ENCODE data around the gene KCNAB2.
"Not testable (repeated sequence)": the region's sequence is repeated elsewhere in the genome, so short reads cannot be mapped to it uniquely, and the experiment has no call there.

Gene KCNAB2

DNA sequence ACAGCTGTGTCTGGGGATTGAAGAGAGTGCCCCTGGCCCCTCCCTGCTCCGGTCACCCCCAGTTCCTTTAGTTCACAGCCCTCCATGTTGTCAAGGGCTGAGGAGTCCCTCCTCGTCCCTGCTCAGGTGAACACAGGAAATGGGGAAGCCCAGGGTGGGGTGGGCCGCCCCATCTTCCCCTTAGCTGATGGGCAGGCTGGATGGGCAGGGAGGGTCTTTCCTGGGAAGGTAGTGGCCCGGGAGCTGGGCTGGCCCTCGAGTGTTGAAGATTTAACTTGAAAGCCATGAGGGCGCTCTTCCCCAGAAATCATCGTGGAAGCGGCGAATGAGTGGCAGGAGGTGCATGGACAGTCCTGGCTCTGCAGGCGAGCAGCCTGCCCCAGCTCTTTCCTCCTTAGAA, 35.1 kb upstream of the KCNAB2 start:
- no peak for DNase-seq (ENCODE audit: low read depth, low spot score)

DNA sequence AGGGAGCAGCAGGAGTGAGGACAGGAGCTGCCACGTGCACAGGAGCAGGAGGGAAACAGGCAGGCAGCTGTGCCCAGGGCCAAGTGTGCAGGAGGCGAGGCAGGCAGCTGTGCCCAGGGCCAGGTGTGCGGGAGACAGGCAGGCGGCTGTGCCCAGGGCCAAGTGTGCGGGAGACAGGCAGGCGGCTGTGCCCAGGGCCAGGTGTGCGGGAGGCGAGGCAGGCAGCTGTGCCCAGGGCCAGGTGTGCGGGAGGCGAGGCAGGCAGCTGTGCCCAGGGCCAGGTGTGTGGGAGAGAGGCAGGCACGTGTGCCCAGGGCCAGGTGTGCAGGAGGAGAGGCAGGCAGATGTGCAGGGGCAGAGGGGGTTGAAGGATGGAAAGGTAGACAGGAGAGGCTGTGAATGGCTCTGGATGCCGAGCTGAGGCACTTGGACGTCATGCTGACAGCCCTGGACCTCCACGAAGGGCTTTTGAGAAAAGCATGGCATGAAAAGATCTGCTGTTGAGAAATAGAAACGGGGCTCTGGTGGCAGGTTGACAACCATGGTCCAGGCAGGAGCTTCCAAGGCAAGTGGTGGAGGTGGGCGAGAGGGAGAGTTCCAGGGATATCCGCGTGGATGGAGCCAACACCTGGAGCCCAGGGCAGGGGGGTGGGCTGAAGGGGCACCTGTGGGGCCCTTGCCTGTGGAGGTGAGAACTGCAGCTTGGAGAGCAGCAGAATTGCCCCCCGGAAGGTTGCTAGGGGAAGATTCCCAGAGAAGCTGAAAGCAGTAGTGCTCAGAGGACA, 34.3 kb upstream of the KCNAB2 start:
- no peak for DNase-seq (ENCODE audit: low read depth, low spot score)

DNA sequence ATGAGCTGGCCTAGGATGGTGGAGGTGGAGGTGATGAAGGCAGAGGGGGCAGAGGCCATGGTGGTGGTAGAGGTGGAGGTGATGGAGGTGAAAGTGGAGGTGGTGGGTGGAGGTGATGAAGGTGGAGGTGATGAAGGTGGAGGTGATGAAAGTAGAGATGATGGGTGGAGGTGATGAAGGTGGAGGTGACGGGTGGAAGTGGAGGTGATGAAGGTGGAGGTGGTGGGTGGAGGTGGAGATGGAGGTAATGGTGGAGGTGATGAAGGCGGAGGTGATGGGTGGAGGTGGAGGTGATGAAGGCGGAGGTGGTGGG, 33.8 kb upstream of the KCNAB2 start:
- no peak for DNase-seq (ENCODE audit: low read depth, low spot score)

DNA sequence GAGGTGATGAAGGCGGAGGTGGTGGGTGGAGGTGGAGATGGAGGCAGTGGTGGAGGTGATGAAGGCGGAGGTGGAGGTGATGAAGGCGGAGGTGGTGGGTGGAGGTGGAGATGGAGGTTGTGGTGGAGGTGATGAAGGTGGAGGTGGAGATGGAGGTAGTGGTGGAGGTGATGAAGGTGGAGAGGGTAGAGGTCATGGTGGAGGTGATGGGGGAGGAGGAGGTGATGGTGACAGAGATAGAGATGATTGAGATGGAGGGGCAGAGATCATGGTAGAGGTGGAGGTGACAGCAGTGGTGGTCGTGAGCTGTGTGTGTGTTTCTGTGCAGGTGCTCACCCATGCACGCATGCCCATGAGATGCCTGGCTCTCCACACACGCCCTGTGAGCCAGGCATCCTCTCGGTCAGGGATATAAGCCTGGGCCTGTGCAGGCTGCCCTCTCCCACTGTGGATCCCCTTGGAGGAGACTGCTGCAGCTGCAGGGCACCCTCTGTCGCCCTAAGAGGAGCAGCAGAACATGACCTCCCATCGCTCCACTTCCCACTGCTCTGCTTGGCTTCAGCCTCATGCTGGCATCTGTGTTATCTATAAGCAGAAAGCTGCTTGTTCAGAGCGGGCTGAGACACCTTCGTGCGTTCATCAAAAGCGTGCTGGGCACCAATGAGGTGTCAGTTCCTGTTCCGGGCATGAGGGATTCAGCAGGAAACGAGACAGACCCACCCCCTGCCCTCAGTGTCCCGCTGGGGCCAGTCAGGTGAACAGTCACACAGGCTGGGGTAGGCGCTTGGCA, 33.0 kb upstream of the KCNAB2 start:
- no peak for DNase-seq (ENCODE audit: low read depth, low spot score)

DNA sequence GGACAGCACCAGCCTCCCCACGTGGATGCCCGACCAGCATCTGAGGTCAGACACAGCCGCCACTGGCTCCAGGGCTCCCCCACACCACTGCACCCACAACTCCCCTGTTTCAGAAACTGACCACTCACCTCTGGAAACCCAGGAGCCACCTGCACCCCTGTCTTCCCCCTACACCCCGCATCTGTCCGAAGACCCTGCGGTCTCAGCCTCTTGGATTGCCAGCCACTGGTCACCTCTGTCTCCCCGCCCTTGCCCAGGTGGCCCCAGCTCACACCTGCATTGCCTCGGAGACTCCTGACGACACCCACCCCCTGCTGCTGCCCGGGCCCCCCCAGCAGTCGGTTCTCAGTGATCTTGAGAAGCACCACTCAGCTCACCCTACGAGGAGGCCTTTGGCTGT, 32.2 kb upstream of the KCNAB2 start:
- DNase-seq (ENCODE audit: low read depth, low spot score) = no peak

DNA sequence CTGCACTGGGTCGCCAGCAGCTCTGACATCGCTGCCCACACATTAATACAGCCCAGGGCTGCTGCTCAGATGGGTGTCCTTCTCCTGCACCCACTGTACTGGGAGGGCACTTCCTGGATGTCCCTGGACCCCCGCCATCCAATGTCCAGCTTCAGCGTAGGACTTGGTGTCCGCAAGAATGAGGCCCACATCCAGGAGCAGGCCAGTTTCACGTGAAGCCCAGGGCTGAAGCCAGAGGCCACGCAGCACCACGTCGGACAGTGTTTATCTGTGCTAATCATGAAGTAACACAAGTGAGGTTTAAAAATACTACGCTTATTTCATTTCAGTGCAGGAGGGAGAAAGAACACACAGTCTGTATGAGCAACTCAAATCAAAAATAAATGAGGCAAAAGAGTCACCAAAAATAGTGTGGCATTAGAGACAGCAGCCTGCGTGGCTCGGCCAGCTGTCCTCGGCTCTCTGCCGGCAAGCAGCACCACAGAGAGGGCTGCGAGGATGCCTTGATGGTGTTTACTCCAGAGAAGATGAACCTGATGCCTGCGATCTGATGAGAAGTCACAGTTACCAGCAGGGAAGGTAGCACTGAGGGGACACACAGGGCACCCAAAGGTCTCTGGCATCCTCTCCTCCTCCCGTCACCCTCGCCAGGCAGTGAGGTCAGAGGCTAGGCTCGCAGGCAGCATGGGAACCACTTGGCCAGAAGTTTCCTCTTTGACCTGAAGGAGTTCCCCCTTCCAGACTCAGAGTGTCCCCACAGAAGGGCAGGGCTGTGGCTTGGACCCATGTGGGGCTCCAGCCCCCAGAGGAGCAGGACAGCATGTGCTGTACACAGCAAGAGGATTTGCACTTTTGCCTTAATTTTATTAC, 31.3 kb upstream of the KCNAB2 start:
- no peak for DNase-seq (ENCODE audit: low read depth, low spot score)

DNA sequence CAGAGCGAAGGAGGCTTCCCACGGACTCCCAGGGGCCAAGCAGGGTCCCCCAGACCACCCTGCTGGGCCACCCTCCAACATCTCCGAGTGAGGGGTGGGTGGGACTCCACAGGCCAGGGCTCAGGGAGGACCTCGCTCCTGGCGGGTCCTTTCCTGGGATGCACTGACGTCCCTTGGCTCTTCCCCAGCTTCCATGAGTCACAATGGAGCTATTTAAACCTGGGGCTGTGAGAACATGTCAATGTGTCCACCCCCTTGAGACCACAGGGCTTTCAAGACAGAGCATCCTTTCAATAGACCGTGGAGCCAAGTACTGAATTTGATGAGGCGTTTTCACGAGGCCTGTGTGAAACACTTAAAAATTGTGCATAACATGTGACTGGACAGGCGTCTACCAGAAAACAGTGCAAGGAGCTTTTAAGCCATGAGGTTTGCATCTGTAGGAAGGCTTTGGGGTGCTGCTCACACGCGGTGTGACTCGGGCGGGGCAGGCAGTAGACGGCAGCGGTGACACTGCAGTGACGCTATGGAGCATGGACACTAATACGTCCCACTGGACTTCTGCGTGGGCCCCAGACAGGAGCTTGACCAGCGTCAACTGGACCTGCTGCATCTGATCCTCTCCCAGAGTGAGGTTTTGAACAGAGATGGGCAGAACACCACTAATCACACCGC, 29.4 kb upstream of the KCNAB2 start:
- DNase-seq (ENCODE audit: low read depth, low spot score) = no peak

DNA sequence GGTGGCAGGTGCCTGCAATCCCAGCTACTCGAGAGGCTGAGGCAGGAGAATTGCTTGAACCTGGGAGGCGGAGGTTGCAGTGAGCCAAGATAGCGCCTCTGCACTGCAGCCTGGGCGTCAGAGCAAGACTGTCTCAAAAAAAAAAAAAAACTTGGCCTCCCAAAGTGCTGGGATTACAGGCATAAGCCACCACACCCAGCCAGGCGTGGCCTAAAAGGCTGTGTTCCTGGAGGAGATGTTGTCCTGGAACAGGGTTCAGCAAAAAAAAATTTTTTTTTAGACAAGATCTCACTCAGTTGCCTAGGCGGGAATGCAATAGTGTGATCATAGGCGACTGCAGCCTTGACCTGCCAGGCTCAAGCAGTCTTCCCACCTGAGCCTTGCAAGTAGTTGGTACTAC, 28.0 kb upstream of the KCNAB2 start:
- DNase-seq (ENCODE audit: low read depth, low spot score) = not testable (repeated sequence)

DNA sequence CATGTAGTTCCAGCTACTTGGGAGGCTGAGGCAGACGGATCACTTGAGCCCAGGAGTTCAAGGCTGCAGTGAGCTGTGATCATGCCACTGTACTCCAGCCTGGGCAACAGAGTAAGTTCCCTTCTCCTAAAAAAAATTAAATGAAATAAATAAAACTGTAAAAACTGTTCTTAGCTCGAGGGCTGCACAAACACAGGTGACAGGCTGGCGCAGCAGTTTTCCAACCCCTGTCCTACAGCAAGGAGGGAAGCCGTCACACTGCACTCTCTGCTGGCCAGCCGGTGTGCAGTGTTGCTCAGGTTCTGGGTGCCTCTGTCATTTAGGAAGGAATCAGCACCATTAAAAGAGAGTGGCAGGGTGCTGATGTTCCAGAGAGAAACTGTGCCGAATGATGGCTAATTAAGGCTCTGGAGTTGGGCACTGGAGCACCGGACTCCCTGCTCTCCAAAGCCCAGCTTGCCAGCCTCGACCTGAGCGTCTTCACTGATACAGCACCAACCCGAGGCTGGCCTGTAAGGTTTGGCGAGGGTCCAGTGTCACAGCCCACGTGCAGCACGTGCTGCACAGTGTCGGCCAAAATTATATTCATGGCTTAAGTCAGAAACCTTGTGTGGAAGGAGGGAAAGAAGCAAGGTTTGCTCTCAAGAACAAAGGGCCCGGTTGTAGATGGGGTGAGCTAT, 26.4 kb upstream of the KCNAB2 start:
- DNase-seq (ENCODE audit: low read depth, low spot score) = no peak

DNA sequence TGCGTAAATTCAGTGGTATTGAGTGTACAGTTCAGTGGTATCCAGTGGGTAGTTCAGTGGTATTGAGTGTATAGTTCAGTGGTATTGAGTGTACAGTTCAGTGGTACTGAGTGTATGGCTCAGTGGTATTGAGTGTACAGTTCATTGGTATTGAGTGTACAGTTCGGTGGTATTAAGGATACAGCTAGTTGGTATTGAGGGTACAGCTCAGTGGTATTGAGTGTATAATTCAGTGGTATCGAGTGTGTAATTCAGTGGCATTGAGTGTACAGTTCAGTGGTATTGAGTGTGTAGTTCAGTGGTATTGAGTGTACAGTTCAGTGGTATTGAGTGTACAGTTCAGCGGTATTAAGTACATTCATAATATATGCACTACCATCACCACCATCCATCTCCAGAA, 23.5 kb upstream of the KCNAB2 start:
- DNase-seq (ENCODE audit: low read depth, low spot score) = no peak

DNA sequence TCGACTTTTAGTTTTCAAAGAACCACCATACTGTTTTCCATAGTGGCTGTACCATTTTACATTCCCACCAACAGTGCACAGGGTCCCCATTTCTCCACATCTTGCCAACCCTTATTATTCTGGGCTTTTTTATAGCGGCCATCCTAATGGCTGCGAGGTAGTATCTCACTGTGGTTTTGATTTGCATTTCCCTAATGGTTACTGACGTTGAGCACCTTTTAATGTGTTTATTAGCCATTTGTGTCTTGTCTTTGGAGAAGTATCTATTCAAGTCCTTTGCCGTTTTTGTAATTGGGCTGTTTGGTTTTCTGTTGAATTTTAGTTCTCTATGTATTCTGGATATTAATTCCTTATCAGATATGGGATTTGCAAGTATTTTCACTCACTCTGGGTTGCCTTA, 22.3 kb upstream of the KCNAB2 start:
- DNase-seq (ENCODE audit: low read depth, low spot score) = no peak

DNA sequence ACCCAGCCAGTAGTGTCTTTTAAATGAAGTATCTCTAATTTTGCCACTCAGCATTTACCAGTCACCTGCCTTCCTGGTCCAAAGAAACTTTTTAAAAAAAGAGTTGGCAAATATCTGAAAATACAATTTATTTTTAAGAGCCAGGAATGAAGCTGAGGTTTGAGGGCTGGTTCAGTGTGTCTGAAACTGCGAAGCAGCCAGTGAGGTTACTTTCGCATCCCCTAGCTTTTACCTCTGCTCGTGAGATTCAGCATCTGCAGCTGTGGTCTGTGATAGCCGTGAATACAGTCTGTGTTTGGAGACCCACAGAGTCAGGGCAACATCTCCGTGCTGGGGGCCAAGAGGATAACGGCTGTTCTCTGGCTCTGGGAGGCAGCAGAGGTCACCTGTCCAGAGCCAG, 21.3 kb upstream of the KCNAB2 start:
- no peak for DNase-seq (ENCODE audit: low read depth, low spot score)

DNA sequence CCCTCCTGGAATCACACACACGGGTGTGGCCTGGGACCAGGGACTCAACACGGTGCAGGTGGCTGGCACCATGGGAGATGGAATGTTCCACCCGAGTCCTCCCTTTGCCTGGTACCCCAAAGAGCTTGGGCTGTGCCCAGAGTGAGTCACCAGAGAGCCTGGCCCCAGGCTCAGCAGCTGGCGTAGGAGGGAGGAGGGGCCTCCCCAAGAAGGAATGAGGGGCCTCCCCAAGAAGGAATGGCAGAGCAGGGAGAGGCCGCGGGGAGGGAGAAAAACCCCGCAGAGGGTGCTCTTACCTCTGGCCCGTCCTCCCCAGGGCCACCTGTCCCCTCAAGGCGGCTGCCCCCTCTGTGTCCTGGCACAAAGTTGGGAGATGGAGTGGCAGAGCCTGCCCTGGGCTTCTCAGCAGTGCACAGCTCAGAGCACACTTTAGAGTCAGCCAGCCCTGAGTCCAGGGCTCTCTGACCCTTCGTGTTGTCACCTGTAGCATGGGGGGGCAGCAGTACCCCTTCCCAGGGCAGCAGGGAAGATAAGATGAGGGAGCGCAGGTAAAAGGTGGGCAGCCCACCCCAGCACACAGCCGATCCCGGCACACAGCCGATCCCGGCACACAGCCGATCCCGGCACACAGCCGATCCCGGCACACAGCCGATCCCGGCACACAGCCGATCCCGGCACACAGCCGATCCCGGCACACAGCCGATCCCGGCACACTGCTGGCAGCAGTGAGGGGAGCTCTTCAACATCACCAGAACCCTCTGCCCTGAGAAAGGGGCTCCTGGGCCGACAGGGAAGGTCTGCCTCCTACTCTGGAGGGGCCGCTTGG, 20.2 kb upstream of the KCNAB2 start:
- no peak for DNase-seq (ENCODE audit: low read depth, low spot score)

DNA sequence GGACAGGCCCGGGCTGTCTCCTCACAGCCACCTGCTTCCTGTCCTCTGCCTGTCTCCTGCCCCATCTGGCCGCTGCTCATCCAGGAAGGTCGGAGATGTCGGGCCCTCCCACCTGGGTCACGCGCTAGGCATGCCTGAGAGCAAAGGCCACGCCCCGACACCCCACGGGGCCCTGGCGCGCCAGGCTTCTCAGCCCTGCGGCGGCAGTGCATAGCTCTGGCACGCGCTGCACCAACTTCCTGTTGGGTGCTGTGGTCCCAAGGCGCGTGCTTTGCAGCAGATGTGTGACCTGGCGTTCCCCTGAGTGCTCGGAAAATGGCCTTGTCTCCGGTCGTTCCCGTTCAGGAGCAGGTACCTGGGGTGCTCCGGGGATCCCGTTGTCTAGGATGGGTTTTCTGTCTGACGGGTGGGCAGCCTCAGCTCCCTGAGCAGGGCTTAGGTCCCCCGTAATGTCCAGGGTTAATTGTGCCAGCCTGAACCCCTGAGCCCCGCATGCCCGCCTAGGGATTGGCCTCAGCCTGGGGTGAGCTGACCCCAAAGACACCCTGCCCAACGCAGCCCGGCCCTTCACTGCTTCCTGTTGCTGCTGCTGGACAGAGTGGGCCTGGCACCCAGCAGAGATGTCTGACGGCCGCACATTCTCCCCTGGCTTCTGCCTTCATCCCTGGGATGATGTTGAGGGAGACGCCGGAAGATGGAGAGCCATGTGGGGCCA, 19.4 kb upstream of the KCNAB2 start:
- DNase-seq (ENCODE audit: low read depth, low spot score) = no peak

DNA sequence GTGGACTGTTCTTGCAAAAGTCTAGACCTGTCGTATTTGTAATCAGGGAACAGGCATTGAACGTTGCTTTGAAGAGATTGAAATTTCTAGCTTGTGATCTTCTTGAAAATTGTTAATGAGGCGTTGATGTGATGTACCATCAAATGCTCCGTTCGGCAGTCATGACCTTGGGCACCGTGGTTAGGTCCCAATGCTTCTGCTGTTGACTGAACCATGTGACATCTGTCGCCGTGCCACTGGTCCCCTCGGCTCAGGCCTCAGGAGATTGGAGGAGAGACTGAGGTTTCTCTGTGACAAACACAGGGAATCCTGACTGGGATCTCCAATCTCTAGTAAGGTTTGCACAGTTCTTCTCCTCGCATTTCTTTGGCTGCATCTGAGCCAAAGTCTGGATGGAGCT, 18.1 kb upstream of the KCNAB2 start:
- no peak for DNase-seq (ENCODE audit: low read depth, low spot score)

DNA sequence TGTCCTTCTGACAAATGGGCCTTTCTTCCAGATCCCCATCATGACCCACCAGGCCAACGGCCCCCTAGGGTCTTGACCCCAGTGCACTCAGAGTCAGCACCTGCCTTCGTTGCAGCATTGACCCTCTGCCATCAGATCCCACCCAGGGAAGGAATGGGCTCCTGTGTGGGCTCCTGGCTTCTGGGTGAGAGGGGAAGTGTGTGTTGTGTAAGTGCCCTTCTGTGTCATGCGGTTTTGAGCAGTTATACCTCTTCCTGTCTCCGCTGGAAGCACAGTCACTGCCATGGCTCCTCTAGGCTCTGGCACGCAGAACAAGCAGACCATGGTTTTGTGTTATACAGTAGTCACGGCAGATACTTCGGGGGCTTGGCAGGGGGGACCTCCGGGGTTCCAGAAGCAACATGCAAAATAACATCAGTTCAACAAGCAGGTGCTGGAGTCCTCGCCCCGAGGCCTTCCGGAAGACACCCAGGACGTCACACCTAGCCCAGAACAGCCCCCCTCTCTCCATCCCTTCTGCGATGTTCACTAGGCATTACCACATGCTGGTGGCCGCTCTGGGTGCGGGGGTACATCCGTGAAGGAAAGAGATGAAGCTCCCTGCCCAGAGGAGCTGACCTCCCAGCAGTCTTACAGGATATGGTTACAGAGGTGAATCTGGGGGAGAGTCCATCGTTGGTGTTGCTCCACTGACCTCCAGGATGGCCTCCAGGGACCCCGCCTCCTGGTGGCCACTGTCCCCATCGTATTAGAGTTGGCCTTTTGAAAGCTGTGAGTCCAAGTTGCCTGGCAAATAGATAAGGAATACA, 17.4 kb upstream of the KCNAB2 start:
- no peak for DNase-seq (ENCODE audit: low read depth, low spot score)

DNA sequence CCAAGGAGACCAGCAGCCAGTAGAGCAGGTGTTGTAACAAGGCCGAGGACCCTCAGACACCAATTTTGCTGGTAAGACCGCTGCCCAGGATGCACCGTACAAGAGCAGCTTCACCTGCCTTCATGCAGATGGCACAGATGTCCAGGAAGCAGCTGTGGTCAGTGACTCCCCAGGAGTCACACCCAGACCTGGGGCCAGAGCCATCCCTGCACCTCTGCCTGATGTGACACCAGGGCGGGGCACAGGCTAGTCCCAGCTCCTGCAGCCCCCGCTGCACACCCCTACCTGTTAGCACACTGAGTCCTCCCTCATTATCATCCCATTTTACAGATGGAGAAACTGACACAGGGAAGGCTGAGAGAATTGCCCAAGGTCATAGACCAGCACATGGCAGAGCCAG, 16.3 kb upstream of the KCNAB2 start:
- DNase-seq (ENCODE audit: low read depth, low spot score) = no peak

DNA sequence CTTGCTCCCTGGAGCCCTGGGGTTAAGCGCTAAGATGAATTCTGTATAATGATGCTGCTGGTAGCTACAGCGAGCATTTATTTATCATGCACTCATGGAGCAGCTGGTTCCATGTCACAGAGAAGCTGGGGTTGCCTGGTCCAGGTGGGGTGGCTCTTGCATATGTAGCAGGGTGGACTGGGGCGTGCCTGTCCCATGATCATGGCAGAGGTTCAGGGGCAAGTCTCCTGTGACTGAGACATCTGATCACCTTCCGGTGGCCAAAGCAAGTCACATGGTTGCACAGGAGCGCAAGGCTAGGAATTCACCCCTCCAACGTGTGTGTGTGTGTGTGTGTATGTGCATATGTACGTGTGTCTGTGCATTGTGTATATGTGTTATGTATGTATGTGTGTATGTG, 15.6 kb upstream of the KCNAB2 start:
- DNase-seq (ENCODE audit: low read depth, low spot score) = no peak
